Measurements from ENCODE around the gene SYCP2.

Gene SYCP2

GRCh38 chr20:59850018-59850641, 83.3 kb downstream of the SYCP2 start:
- DNase-seq: no peak
- Histone ChIP-seq H3K4me1 (ENCODE audit: control insufficient read depth, insufficient read depth, low read length, poor library complexity, severe bottlenecking) (no peaks in the 10 kb centered on the region), H3K27ac (ENCODE audit: insufficient read depth, low read length, poor library complexity, severe bottlenecking) (no peak overlapping the region), H3K9me3 (ENCODE audit: control insufficient read depth, low read length) (no peaks in the 10 kb centered on the region), H3K27me3 (replicated peaks; ENCODE audit: control insufficient read depth, insufficient read depth, low read length, poor library complexity, severe bottlenecking) (no peaks in the 10 kb centered on the region), H3K4me3 (ENCODE audit: insufficient read depth, low read depth, low read length, poor library complexity, severe bottlenecking) (no peak overlapping the region), H3K36me3 (ENCODE audit: control insufficient read depth, insufficient read depth, low read length) (no peaks in the 10 kb centered on the region)

DNA sequence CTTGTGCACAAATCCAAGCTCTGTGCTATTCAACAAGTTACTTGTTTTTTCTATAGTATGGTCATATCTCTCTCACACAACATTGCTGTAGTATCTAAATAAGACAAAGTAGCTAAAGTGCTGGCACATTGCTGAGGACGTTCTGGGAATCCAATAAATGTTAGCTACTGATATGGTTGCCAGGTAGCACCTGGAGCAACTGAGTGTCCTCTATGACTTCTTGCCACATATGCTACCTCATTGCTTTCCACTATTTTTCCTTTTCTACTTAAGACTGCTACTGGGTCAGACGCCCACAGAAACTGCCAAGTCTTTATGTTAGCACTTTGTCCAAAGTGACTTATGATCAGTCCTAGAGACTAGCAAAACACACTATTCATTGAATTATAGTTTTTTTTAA, 85.3 kb downstream of the SYCP2 start:
- no peak for DNase-seq
- Histone ChIP-seq H3K4me3 (ENCODE audit: insufficient read depth, low read depth, low read length, poor library complexity, severe bottlenecking) (no peak overlapping the region), H3K27me3 (replicated peaks; ENCODE audit: control insufficient read depth, insufficient read depth, low read length, poor library complexity, severe bottlenecking) (no peaks in the 10 kb centered on the region), H3K9me3 (ENCODE audit: control insufficient read depth, low read length) (no peaks in the 10 kb centered on the region), H3K27ac (ENCODE audit: insufficient read depth, low read length, poor library complexity, severe bottlenecking) (no peak overlapping the region), H3K4me1 (ENCODE audit: control insufficient read depth, insufficient read depth, low read length, poor library complexity, severe bottlenecking) (no peaks in the 10 kb centered on the region), H3K36me3 (ENCODE audit: control insufficient read depth, insufficient read depth, low read length) (no peaks in the 10 kb centered on the region)

GRCh38 chr20:59845472-59845871, 88.0 kb downstream of the SYCP2 start:
- Histone ChIP-seq H3K4me3 (ENCODE audit: insufficient read depth, low read depth, low read length, poor library complexity, severe bottlenecking) (no peak overlapping the region), H3K36me3 (ENCODE audit: control insufficient read depth, insufficient read depth, low read length) (no peaks in the 10 kb centered on the region), H3K4me1 (ENCODE audit: control insufficient read depth, insufficient read depth, low read length, poor library complexity, severe bottlenecking) (no peaks in the 10 kb centered on the region), H3K9me3 (ENCODE audit: control insufficient read depth, low read length) (no peaks in the 10 kb centered on the region), H3K27ac (ENCODE audit: insufficient read depth, low read length, poor library complexity, severe bottlenecking) (no peak overlapping the region), H3K27me3 (replicated peaks; ENCODE audit: control insufficient read depth, insufficient read depth, low read length, poor library complexity, severe bottlenecking) (no peaks in the 10 kb centered on the region)
- no peak for DNase-seq

GRCh38 chr20:59839400-59839799, 94.0 kb downstream of the SYCP2 start:
- Histone ChIP-seq H3K36me3 (ENCODE audit: control insufficient read depth, insufficient read depth, low read length) (no peaks in the 10 kb centered on the region), H3K9me3 (ENCODE audit: control insufficient read depth, low read length) (no peaks in the 10 kb centered on the region), H3K27ac (ENCODE audit: insufficient read depth, low read length, poor library complexity, severe bottlenecking) (no peak overlapping the region), H3K27me3 (replicated peaks; ENCODE audit: control insufficient read depth, insufficient read depth, low read length, poor library complexity, severe bottlenecking) (no peaks in the 10 kb centered on the region), H3K4me1 (ENCODE audit: control insufficient read depth, insufficient read depth, low read length, poor library complexity, severe bottlenecking) (no peaks in the 10 kb centered on the region), H3K4me3 (ENCODE audit: insufficient read depth, low read depth, low read length, poor library complexity, severe bottlenecking) (no peak overlapping the region)
- no peak for DNase-seq

DNA sequence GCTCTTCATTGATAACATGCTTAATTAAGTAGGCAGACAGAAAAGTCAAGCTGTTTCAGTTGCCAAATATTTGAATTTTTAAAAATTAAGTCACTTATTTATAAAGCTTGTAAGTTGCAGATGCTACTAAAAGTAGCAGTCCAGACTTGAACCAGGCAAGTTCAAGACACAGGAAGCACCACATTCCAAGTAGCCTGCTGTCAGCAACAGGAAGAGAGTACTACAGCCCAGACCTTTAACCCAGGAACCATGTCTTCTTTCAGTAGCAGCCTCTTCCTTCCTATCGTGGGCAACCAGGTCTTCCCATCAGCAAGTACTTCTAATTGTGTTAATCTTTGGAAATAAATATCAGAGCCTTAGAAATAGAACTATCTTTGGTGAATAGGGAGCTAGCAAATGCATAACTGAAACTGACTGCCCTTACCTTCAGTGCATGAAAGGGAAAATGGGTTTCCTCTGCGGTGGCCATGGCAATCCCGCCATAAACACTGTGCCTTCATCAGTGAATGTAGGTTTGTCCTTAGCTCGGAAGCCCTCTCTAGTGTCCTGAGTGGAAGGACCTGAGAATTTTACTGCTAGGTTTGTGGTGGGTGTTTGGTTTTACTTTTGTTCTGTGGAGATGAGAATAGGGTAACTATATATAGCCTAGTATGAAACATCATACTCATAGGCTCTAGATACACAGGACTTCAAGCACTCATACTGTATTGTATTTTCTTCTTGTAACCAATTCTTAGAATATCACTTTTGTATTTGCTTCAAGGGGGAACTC, 95.6 kb downstream of the SYCP2 start:
- H3K27me3 ChIP-seq (replicated peaks; ENCODE audit: control insufficient read depth, insufficient read depth, low read length, poor library complexity, severe bottlenecking): no peaks in the 10 kb centered on the region
- H3K4me1 ChIP-seq (ENCODE audit: control insufficient read depth, insufficient read depth, low read length, poor library complexity, severe bottlenecking): no peaks in the 10 kb centered on the region
- no peak for DNase-seq
- no peak overlapping the region for H3K27ac ChIP-seq (ENCODE audit: insufficient read depth, low read length, poor library complexity, severe bottlenecking)
- no peaks in the 10 kb centered on the region for H3K9me3 ChIP-seq (ENCODE audit: control insufficient read depth, low read length)
- H3K4me3 ChIP-seq (ENCODE audit: insufficient read depth, low read depth, low read length, poor library complexity, severe bottlenecking): no peak overlapping the region
- H3K36me3 ChIP-seq (ENCODE audit: control insufficient read depth, insufficient read depth, low read length): no peaks in the 10 kb centered on the region

DNA sequence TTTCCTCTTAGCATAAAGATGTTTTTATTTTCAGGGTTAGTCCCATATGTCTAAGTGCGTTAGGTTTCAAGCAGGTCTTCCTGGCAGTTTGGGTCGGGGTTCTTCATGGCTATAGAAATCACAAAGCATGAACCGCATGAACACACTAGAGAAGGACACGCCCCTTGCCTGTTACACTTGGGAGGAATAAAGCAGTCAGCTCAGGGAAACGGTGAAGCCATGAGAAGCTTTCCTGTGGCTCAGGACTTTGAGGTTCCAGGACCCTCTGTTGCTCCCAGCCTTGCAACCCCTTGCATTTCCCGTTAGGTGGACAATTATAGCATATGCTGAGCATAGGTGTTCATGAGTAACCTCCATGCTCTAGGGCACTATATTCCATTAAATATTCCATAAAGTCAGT, 96.7 kb downstream of the SYCP2 start:
- no peak overlapping the region for H3K27ac ChIP-seq (ENCODE audit: insufficient read depth, low read length, poor library complexity, severe bottlenecking)
- no peak overlapping the region for H3K4me3 ChIP-seq (ENCODE audit: insufficient read depth, low read depth, low read length, poor library complexity, severe bottlenecking)
- H3K4me1 ChIP-seq (ENCODE audit: control insufficient read depth, insufficient read depth, low read length, poor library complexity, severe bottlenecking): no peaks in the 10 kb centered on the region
- H3K9me3 ChIP-seq (ENCODE audit: control insufficient read depth, low read length): no peaks in the 10 kb centered on the region
- H3K36me3 ChIP-seq (ENCODE audit: control insufficient read depth, insufficient read depth, low read length): no peaks in the 10 kb centered on the region
- DNase-seq: no peak
- no peaks in the 10 kb centered on the region for H3K27me3 ChIP-seq (replicated peaks; ENCODE audit: control insufficient read depth, insufficient read depth, low read length, poor library complexity, severe bottlenecking)

DNA sequence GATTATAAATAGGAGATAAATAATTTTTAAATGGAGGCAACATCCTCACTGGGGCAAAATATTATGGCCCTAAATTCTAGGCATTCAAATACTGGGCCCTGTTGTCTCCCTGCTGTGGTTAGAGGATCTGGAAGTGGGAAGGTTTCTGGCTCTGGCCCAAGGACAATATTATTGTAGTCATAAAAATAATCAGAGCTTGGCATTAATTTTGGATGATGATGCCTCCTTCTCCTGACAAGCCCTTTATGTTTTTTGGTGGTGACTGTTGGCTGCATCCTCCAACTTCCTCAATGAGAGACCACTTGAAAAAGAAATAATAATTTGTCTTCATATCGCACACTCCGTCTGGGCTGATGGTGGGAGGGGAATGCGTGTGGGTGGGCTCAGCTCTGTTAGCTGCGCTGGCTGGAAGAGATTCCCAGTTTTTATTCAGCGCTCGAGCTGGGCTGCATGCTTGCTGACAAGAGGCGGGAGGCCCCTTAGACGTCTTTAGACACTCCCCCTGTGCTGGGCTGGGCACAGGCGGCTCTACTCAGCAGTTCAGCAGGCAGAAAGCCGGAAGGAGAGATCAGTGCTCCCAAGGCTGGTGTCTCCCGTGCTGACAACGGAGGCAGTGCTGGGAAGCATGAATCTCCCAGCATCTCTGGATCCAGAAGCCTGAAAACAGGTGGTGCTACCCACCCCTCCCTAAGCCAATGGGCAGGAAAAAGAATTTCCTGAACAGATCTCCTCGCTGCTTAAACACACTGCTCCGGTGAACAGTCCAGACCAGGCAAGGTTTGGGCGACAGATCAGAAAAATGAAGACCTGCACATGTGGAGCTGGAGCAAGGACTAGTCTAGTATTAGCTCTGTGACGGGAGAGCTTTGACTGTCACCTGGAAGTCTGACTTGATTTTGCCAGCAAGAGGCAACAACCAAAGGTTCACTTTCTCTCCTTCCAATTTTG, 97.7 kb downstream of the SYCP2 start:
- H3K36me3 ChIP-seq (ENCODE audit: control insufficient read depth, insufficient read depth, low read length): no peaks in the 10 kb centered on the region
- DNase-seq: no peak
- H3K9me3 ChIP-seq (ENCODE audit: control insufficient read depth, low read length): no peaks in the 10 kb centered on the region
- no peak overlapping the region for H3K27ac ChIP-seq (ENCODE audit: insufficient read depth, low read length, poor library complexity, severe bottlenecking)
- no peaks in the 10 kb centered on the region for H3K4me1 ChIP-seq (ENCODE audit: control insufficient read depth, insufficient read depth, low read length, poor library complexity, severe bottlenecking)
- H3K4me3 ChIP-seq (ENCODE audit: insufficient read depth, low read depth, low read length, poor library complexity, severe bottlenecking): no peak overlapping the region
- H3K27me3 ChIP-seq (replicated peaks; ENCODE audit: control insufficient read depth, insufficient read depth, low read length, poor library complexity, severe bottlenecking): no peaks in the 10 kb centered on the region

DNA sequence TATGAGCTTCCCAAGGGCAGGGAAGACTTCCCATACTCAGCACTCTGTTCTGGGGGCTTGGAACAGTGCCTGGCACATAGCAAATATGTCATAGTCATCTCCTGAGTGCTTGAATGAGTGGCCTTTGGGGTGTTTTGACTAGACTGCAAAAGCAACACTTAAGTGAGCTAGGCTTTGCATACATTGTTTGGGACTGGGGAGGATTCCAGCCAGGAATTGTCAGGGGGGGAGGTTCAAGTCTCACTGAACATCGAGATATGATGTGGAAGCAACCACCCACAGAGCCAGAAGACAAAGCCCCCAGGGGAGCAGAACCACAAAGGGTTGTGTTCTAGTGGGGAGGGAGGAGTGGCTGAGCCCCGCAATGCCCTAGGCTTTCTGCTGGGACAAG, 98.4 kb downstream of the SYCP2 start:
- Histone ChIP-seq H3K27me3 (replicated peaks; ENCODE audit: control insufficient read depth, insufficient read depth, low read length, poor library complexity, severe bottlenecking) (no peaks in the 10 kb centered on the region), H3K9me3 (ENCODE audit: control insufficient read depth, low read length) (no peaks in the 10 kb centered on the region), H3K36me3 (ENCODE audit: control insufficient read depth, insufficient read depth, low read length) (no peaks in the 10 kb centered on the region), H3K27ac (ENCODE audit: insufficient read depth, low read length, poor library complexity, severe bottlenecking) (no peak overlapping the region), H3K4me3 (ENCODE audit: insufficient read depth, low read depth, low read length, poor library complexity, severe bottlenecking) (no peak overlapping the region), H3K4me1 (ENCODE audit: control insufficient read depth, insufficient read depth, low read length, poor library complexity, severe bottlenecking) (no peaks in the 10 kb centered on the region)
- no peak for DNase-seq

- Histone ChIP-seq H3K27me3 (replicated peaks; ENCODE audit: control insufficient read depth, insufficient read depth, low read length, poor library complexity, severe bottlenecking) (no peaks in the 10 kb centered on the region), H3K4me1 (ENCODE audit: control insufficient read depth, insufficient read depth, low read length, poor library complexity, severe bottlenecking) (no peaks in the 10 kb centered on the region), H3K4me3 (ENCODE audit: insufficient read depth, low read depth, low read length, poor library complexity, severe bottlenecking) (no peak overlapping the region), H3K9me3 (ENCODE audit: control insufficient read depth, low read length) (no peaks in the 10 kb centered on the region), H3K36me3 (ENCODE audit: control insufficient read depth, insufficient read depth, low read length) (no peaks in the 10 kb centered on the region), H3K27ac (ENCODE audit: insufficient read depth, low read length, poor library complexity, severe bottlenecking) (no peak overlapping the region)
- no peak for DNase-seq
These were observed 100.8 kb downstream of the SYCP2 start for GRCh38 chr20:59832406-59833363.

Data from effector memory CD4-positive, alpha-beta T cell (primary cell).